OCI-LY1 (cell line): ENCODE data around the gene TPBGL.

ENCODE experiments used
- EZH2 ChIP-seq: fragments of 200-600 bp; sonication (generic), shearing (Covaris generic); IDR thresholded peaks from 2 replicates; pipeline ENCODE4 v1.8.0; 2017; ENCODE audit warnings: borderline replicate concordance, mixed run types, mild to moderate bottlenecking, antibody characterized with exemption, low read length, moderate library complexity, mixed read lengths
- TF ChIP-seq, protein P1 (sequence below): fragments of 200-600 bp; sonication (generic), shearing (Covaris generic); IDR thresholded peaks from 2 replicates; pipeline ENCODE4 v1.5.1; 2017; ENCODE audit warnings: mild to moderate bottlenecking, antibody characterized with exemption, low read length, moderate library complexity, mixed read lengths

DNA sequence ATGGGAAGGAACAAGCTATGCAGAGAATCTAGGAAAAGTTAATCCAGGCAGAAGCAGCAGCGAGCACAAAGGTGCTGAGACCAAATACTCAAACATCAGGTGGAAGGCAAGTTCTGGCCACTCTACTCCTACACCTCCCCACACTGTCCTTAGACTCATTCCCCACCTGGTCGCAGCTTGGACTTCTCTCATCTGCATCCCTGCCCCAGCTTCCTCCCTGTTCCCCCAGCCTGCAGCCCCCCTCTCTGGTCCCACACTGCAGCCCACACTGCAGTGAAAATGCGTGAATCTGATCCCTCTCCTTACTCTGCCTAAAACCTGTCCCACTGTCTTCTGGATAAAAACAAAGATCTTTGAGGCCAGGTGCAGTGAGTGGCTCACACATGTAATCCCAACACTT lies 9.1 kb downstream of the TPBGL start:
- TF ChIP-seq, protein P1, sequence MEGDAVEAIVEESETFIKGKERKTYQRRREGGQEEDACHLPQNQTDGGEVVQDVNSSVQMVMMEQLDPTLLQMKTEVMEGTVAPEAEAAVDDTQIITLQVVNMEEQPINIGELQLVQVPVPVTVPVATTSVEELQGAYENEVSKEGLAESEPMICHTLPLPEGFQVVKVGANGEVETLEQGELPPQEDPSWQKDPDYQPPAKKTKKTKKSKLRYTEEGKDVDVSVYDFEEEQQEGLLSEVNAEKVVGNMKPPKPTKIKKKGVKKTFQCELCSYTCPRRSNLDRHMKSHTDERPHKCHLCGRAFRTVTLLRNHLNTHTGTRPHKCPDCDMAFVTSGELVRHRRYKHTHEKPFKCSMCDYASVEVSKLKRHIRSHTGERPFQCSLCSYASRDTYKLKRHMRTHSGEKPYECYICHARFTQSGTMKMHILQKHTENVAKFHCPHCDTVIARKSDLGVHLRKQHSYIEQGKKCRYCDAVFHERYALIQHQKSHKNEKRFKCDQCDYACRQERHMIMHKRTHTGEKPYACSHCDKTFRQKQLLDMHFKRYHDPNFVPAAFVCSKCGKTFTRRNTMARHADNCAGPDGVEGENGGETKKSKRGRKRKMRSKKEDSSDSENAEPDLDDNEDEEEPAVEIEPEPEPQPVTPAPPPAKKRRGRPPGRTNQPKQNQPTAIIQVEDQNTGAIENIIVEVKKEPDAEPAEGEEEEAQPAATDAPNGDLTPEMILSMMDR = no peak
- no peak for TF ChIP-seq EZH2
